Fibroblast of lung (primary cell): ENCODE data around the gene RING1.

Experiments
- CTCF ChIP-seq, 2 donors: IDR thresholded peaks in 1 of 2; conservative IDR thresholded peaks in 1 of 2; 1 replicate in 1 of 2; 2 replicates in 1 of 2; pipeline ENCODE4 v1.5.1; 2011 to 2012; ENCODE audit warnings: low read length in 2 of 2, control low read depth in 1 of 2, inconsistent platforms in 1 of 2, low read depth in 1 of 2, mild to moderate bottlenecking in 1 of 2
- EZH2 ChIP-seq: IDR thresholded peaks from 2 replicates; pipeline ENCODE4 v1.5.1; 2012; ENCODE audit warnings: low read length, control low read depth, mild to moderate bottlenecking; ENCODE audit errors: missing control alignments

- TF ChIP-seq CTCF (conservative IDR thresholded peaks at IDR 0.05 in 1 of 2, IDR thresholded peaks at IDR 0.05 in 1 of 2; ENCODE audit: low read depth in 1 of 2, low read length in 2 of 2) (no peak), EZH2 (no peak)
Measured at GRCh38 chr6:33185190-33185589, 23.1 kb upstream of the RING1 start.
